ENCODE results near the gene BRI3BP. TPM values are rescaled to one million over a fixed set of nuclear protein-coding genes. Genes with fewer than 3 reads are reported as not detected.
"Not testable (repeated sequence)": the region's sequence is repeated elsewhere in the genome, so short reads cannot be mapped to it uniquely, and the experiment has no call there.

BRI3BP gene
- total RNA-seq, 1 donor from 2014 or later: 7.4 TPM

DNA sequence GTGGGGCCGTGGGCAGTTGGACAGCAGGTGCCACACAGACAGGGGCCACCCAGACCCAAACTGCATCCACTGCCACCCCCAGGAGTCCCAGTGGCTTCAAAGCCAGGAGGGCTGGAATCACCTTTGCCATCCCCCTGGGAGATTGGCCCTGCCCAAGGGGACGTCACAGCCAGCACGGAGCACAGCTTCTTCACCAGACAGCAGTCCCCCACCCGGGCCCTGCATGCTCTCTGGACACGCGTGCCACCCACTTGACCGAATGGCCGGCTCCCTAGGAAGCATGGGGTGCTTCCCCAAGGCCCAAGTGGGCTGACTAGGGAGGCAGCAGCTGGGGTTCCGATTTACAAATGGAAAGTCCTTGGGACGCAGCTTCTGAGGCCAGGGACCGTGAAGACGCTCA, 21.8 kb upstream of the BRI3BP start:
- ATAC-seq: no peak
- no peak for DNase-seq (ENCODE audit: low spot score)

DNA sequence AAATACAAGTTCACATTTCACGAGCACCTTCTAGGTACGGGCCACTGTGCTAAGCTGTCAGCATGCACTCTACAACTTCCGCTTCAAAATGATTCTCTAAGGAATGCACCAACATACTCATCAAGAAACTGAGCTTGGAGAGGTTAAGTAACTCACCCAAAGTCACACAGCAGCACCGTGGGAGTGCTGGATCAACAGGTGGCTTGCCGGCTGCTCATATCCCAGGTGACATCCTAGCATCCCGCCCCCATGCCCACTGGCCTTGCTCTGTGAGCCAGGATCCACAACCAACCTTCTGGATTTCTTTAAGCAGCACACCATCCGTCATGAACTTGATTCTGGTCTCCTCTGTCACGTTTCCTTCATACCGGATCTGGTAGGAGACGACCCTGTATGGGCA, 21.2 kb upstream of the BRI3BP start:
- no peak for ATAC-seq
- no peak for DNase-seq (ENCODE audit: low spot score)

- DNase-seq (ENCODE audit: low spot score) (no peak), ATAC-seq (no peak)
These were observed 18.2 kb upstream of the BRI3BP start for GRCh38 chr12:124975276-124975675.

DNA sequence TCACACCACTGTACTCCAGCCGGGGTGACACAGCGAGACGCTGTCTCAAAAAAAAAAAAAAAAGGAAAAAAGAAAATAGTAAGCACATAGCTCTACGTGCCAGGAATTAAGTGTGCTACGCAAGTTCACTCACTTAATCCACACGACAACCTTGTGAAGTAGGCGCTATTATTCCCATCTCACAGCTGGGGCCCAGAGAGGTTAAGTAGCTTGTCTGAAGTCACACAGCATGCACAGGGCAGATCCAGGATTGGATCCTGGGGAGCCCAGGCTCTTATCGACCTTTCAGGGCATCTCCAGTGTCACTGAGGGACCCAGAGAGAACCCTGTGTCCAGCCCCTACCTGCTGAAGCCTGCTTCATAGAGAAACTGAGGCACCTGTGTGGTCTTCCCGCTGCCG, 16.4 kb upstream of the BRI3BP start:
- ATAC-seq: no peak
- DNase-seq (ENCODE audit: low spot score): no peak

- DNase-seq (ENCODE audit: low spot score) (no peak), ATAC-seq (no peak)
These were observed 13.9 kb upstream of the BRI3BP start for GRCh38 chr12:124979568-124979967.

DNA sequence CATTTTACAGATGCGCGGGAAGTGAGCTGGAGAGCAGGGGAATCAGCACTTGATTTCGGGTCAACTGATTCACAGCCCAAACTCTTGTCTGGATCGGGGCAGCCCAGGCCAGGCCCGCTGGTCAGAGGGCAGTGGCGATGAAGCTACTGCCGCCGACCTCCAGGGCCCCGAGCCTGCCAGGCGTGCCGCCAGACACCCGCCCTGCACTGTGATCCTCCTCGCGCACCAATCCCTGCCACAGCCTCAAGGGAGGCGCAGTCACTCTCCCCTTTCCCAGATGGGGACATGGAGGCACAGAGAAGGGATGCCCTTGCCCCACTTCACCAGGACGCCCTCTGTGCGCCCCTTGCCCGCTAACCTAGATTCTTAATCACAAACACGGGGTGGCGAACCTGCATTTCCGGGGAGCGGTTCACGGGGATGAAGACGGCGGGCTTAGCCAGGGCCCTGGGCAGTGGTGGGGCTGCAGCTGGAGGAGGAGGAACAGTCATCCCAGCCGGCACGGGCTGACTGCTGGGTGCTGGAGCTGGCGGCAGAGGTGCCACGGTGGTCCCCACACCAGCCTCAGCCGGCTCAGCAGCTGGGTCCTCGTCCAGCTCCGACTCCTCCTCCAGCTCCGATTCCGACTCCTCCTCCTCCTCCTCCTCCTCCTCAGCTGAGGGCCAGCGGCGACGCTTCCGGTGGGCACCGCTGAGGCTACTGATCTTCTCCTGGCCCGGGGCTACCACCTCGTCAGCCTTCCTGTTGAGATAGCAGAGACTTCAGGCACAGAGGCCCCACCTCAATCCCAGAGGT, 13.2 kb upstream of the BRI3BP start:
- ATAC-seq (no peak), DNase-seq (ENCODE audit: low spot score) (no peak)

GRCh38 chr12:124986876-124987275, 6.6 kb upstream of the BRI3BP start:
- ATAC-seq; DNase-seq (ENCODE audit: low spot score): not testable (repeated sequence)

- ATAC-seq (peak; percentile 83), DNase-seq (ENCODE audit: low spot score) (peak; percentile 78)
These were observed 395 bp upstream of the BRI3BP start for GRCh38 chr12:124992874-124993625.

DNA sequence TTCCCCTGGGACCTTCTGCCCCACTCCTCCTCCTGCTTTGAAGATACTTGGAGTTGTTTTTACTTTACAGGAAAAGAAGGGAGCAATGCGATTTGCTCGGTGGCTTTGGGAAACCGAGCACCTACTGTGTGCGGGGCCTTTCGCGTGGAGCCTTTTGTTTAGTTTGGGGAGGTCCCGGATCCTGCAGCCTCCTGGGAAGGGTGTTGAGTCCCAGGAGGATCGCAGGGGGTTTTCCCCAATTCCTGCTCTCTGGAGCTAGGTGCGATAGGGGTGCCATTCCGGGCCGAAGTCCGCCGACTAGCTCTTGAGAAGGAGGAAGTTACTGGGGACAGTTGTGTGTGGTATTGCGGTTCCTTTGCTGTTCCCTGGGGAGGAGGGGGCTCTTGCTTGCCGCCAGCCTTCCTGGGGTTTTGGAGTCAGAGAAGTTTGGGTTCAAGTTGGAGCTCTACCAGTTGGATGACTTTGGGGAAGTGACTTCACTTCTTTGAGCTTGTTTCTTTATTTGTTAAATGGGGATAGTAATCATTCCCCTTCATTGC, 1.1 kb downstream of the BRI3BP start:
- DNase-seq (ENCODE audit: low spot score) (no peak), ATAC-seq (no peak)

- DNase-seq (ENCODE audit: low spot score): no peak
- no peak for ATAC-seq
These were observed 1.9 kb downstream of the BRI3BP start for GRCh38 chr12:124995200-124995961.

- ATAC-seq (no peak), DNase-seq (ENCODE audit: low spot score) (no peak)
These were observed 5.3 kb downstream of the BRI3BP start for GRCh38 chr12:124998705-124999104.

- DNase-seq (ENCODE audit: low spot score): no peak
- ATAC-seq: no peak
These were observed 8.2 kb downstream of the BRI3BP start for GRCh38 chr12:125001636-125002035.

GRCh38 chr12:125003021-125003420, 9.6 kb downstream of the BRI3BP start:
- ATAC-seq (no peak), DNase-seq (ENCODE audit: low spot score) (no peak)

GRCh38 chr12:125004621-125005020, 11.2 kb downstream of the BRI3BP start:
- ATAC-seq (no peak), DNase-seq (ENCODE audit: low spot score) (no peak)

- no peak for ATAC-seq
- no peak for DNase-seq (ENCODE audit: low spot score)
These were observed 12.2 kb downstream of the BRI3BP start for GRCh38 chr12:125005652-125006051.

DNA sequence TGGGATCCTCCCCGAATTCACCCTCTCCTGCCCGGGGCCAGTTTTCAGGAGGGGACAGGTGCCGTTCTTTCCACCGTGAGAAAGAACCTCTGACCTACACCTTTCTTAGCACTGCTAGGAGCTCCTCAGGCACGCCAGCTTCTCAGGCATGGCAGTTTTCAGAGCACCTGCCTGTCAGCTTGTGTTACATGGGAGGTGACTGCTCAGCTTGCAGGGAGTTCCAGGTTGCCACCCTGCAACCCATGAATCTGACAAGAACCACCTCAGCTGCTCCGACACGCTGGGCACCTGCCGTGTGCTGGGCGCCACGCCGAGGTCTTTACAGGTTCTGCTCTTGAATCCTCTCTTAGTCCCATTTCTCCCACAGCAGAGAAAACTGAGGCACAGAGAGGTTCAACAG, 12.9 kb downstream of the BRI3BP start:
- no peak for DNase-seq (ENCODE audit: low spot score)
- ATAC-seq: no peak

DNA sequence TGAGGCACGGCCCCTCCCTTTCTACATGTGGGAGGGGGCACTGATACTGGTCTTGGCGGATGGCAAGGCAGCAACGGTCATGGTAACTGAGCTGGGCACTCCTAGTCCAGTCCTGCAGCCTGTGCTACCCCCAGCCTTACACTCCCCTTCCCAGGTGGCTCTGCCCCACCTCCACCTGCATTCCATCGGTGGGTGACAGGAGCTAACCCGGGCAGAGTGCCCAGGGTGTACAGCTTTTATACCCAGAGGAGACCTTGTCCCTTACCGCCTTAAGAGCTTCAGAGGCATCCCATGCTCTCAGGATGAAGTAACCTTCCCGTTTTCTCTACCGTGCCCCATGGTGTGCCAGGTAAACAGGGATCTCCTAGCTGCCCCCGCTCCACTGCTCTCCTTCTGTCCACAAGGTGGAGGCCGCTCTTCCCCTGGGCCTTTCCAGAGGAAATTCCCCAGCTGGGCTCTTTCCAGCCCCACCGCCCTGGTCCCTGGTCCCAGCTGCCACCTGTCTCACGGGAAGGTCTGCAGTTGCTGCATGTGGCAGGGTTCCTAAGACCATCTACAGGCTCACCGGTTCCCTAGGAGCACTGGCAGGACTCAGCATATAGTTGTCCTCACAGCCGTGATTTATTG, 20.5 kb downstream of the BRI3BP start:
- peak; percentile 13 for ATAC-seq
- DNase-seq (ENCODE audit: low spot score): no peak

GRCh38 chr12:125014526-125014925, 21.1 kb downstream of the BRI3BP start:
- DNase-seq (ENCODE audit: low spot score) (no peak), ATAC-seq (no peak)

DNA sequence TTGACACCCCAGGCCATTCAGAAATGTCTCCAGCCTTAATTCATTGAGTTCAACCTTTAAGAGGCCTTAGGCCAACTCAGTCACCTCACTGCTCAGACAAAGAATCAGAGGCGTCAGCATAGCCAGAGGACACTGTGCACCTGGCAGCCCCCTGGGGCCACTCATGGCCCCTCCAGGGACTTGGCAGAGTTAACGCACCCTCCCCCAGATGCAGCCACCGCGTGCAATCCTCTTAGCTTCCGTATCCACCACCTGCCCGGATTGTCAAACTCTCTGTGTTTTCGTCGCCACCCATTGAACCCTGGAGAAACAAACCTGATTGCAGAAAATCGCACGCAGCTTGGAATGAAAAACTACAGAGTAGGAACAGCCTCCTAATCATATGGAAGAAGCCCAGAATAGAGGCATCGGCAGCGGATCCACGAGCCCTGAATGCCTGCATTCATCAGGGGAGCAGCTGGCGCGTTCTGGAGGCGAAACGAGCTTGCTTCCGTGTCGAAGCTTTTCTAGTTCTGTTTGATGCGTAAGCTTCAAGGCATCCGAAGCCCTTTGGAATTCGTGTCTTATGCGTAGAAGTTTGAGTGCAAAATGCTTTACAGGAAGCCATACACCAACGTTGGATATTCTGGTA, 22.4 kb downstream of the BRI3BP start:
- ATAC-seq: no peak
- DNase-seq (ENCODE audit: low spot score): no peak

GRCh38 chr12:125017801-125018200, 24.4 kb downstream of the BRI3BP start:
- ATAC-seq: no peak
- no peak for DNase-seq (ENCODE audit: low spot score)
